GM20000 (cell line): ENCODE data around the gene MVB12B.

Source experiments
- DNase-seq: peaks from one replicate; pipeline ENCODE4 v3.0.0; 2012; ENCODE audit warnings: low spot score
- CTCF ChIP-seq: IDR thresholded peaks from 2 replicates; pipeline ENCODE4 v1.5.1; 2012; ENCODE audit warnings: mild to moderate bottlenecking, control low read depth; ENCODE audit errors: extremely low read depth, missing control alignments

Gene MVB12B

DNA sequence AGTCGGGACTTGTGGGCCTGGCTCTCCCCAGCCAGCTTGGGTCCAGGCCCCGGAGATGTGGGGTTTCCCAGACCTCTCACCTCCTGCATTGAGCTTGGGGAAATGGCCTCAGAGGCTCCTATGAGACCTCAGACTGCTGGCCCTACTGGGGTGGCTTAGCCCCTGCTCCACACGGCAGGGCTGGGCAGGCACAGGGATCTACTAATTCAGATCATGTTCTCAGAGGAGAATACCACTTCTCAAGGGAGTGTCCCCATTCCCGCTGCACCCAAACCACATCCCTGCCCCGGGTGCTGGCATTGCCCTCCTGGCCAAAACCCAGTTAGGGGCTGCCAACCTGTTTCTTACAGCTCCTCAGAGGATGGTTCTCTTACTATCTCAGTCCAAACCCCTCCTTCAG lies 205.0 kb downstream of the MVB12B start:
- DNase-seq, result no peak
- no peak for TF ChIP-seq CTCF

DNA sequence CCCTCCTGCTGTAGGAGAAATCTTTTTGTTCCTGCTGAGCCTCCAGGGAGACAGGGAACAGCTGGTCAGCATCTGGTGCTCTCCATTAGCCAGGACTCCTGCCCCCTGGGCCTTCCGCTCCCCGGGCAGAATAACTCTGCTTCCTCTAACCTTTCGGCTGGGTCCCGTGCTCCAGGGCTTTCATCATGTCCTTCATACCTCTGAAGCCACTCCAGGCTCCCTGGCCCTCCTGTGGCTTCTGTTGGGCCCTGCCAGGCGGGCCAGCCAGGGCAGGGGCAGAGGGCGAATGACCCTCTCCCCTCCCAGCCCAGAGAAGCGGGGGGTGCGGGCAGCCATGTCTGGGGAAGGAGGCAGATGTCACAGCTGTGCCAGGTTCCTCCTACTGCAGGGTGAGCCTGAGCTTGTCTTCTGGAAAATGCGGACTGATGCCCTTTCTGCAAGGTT lies 205.4 kb downstream of the MVB12B start:
- TF ChIP-seq CTCF, result no peak
- DNase-seq, result no peak

DNA sequence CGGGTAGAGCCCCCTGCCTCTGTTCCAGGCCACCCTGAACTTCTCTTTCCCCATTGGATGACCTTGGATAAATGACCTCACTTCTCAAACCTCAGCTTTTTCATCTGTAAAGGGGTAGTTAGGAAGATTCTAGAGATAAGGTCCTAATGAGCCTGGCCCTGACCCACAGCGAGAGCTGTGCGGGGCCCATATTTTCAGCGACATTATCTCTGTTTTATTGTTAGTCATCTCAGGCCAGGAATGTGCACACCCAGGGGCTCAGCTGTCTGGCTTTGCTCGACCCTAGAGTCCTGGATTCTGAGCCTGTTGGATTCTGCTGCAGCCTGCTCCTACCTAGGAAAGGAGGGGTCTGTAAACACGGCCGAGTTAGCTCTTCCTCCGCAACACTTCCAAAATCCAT lies 205.9 kb downstream of the MVB12B start:
- no peak for DNase-seq
- no peak for TF ChIP-seq CTCF

DNA sequence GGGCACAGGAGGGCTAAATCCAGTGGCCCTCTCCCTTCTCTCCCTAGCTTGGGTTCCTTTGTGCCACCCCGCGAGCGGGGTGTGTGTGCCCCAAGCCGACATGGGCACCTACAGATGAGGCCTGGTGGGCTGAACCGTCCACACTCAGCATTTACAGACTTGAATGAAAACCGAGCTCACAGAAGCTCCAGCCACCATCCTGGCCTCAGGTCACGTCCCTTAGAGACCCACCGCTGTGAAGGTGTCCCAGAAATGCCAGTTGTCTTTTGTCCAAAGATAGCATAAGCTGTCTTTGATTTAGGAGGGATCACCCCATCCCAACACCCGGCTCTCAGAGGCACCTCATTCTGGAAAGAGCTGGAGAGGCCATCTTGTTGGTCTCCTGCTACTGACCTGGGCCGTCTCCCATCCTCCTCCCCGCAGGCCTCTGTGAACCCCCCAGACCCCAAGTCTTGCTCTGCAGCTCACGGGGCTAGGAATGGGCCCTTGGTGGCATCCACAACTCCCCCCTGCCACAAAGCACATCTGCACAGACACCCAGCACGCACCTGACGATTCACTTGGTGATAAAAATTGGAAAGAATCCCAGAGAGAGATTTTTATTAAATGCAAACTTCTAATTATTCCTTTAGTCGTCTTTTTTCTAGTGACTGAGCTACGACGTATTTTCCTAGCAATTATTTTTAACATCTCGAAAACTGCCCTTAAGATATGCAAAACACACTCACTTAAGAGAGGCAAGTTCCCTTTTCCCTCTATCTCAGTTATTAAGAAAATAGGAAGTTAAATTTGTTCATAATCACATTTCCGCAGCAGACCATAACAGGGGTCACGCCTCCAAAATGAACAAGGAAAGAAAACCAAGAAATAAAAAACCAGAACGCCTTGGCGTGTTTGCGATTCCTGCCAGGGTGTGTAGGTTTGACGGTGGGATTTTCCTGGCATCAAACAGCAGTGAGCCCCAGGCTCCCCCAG lies 206.6 kb downstream of the MVB12B start:
- no peak for DNase-seq
- TF ChIP-seq CTCF, result no peak

- no peak for DNase-seq
- no peak for TF ChIP-seq CTCF
These were observed 207.3 kb downstream of the MVB12B start for GRCh38 chr9:126533926-126534310.

DNA sequence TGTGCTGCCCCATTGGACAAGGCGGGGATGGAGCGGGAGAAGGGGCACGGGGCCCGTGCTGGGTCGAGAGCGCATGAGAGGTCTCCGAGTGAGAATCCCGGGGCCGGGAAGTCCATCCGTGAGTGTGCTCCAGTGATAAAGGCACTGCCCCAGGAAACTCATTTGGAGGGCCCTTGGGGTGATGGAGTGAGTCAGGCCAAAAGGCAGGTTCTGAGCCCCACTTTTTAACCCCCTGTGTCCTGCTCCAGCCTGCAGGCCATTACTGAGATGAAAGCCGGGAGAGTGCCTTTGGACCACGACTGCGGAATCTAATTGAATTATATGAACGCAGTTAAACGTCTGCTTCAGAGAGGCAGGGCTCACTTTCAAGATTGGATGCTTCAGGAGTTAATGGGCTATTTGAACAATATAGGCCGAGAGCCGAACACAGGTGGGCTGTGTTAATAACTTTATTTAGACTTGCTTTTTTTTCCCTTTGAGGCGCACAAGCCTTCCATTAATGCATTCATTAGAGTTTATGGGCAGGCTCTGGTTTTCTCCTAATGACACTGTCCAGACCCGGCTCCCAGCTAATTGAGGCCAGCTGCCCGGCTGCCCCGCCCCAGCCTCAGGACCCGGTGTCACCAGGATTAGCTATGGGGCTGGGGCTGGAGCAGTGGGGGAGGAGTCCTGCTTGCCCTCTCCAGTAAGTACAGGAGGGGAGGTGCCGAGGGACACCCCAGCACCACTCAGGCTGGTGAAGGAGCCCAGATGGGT lies 208.0 kb downstream of the MVB12B start:
- TF ChIP-seq CTCF, result no peak

GRCh38 chr9:126536131-126536530 lies 209.5 kb downstream of the MVB12B start:
- no peak for TF ChIP-seq CTCF
- DNase-seq, result no peak

More for the DNA sequence above, 208.0 kb downstream of the MVB12B start:
- no peak for DNase-seq
